ENCODE measurements around the gene NIP7.

The NIP7 gene

DNA sequence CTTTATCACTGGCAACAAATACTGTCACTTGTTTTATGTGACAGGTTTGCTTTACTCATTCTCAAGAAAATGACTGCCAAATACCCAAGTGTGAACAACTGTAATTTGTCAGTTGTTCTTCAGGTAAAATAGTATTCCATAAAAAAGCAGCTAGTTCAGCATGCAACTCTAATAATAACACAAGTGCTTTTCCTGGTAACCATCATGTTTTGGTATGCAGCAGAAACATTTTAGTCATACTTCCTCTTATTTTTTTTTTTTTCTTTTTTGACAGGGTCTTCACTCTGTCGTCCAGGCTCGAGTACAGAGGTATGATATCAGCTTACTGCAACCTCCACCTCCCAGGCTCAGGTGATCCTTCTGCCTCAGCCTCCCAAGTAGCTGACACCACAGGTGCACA lies 41.7 kb downstream of the NIP7 start:
- in situ Hi-C loops (cut with HindIII; ENCODE audit: low sequenced_read_pairs), result no loop called here

GRCh38 chr16:69382421-69382820 lies 42.8 kb downstream of the NIP7 start:
- in situ Hi-C loops (cut with HindIII; ENCODE audit: low sequenced_read_pairs), result no loop called here

- in situ Hi-C loops (cut with HindIII; ENCODE audit: low sequenced_read_pairs), result no loop called here
These were observed 45.4 kb downstream of the NIP7 start for GRCh38 chr16:69384974-69385373.

- in situ Hi-C loops (cut with HindIII; ENCODE audit: low sequenced_read_pairs), result no loop called here
These were observed 47.0 kb downstream of the NIP7 start for GRCh38 chr16:69386596-69386995.

Data from DLD1 (cell line).